Stimulated activated memory B cell treated with anti-CD40 and anti-IgM and Interleukin-4, amounts not matched to agents 10 μg/mL and 1 μg/mL and 100 μg/mL, for 72 hours (primary cell): ENCODE data around the gene GRAPL.
A peak's percentile ranks its signal among the peaks of the same experiment; 100 is the strongest.
"Not testable (repeated sequence)": the region's sequence is repeated elsewhere in the genome, so short reads cannot be mapped to it uniquely, and the experiment has no call there.

Experiments used
- ATAC-seq: fragments of 150-1000 bp; cut with Tn5 transposase; 2 replicates; pipeline ENCODE4 v1.10.0; 2021
- H3K27ac Mint-ChIP-seq: one replicate; pipeline ENCODE4 v1.8.0; 2022; ENCODE audit warnings: mild to moderate bottlenecking, mixed read lengths
- H3K27me3 Mint-ChIP-seq: one replicate; pipeline ENCODE4 v1.8.0; 2022; ENCODE audit warnings: mixed read lengths
- H3K36me3 Mint-ChIP-seq: one replicate; pipeline ENCODE4 v1.8.0; 2022; ENCODE audit warnings: mixed read lengths
- H3K4me1 Mint-ChIP-seq: one replicate; pipeline ENCODE4 v1.8.0; 2022; ENCODE audit warnings: mixed read lengths
- H3K4me3 Mint-ChIP-seq: one replicate; pipeline ENCODE4 v1.8.0; 2022; ENCODE audit warnings: mild to moderate bottlenecking, moderate library complexity, mixed read lengths
- H3K9me3 Mint-ChIP-seq: one replicate; pipeline ENCODE4 v1.8.0; 2022; ENCODE audit warnings: mixed read lengths

GRAPL gene

GRCh38 chr17:19161308-19162107 is 34.1 kb downstream of the GRAPL start:
- H3K9me3 Mint-ChIP-seq, H3K27ac Mint-ChIP-seq, H3K27me3 Mint-ChIP-seq, H3K4me1 Mint-ChIP-seq, H3K36me3 Mint-ChIP-seq, H3K4me3 Mint-ChIP-seq: not testable (repeated sequence)
- peak; percentile 82 for ATAC-seq

GRCh38 chr17:19162384-19163216 is 35.2 kb downstream of the GRAPL start:
- H3K27me3 Mint-ChIP-seq, H3K27ac Mint-ChIP-seq, H3K36me3 Mint-ChIP-seq, H3K4me3 Mint-ChIP-seq, H3K9me3 Mint-ChIP-seq, H3K4me1 Mint-ChIP-seq: not testable (repeated sequence)
- peak; percentile 60 for ATAC-seq

GRCh38 chr17:19174422-19174821 is 47.0 kb downstream of the GRAPL start:
- H3K4me1 Mint-ChIP-seq = not testable (repeated sequence)

GRCh38 chr17:19175410-19175809 is 48.0 kb downstream of the GRAPL start:
- not testable (repeated sequence) for H3K27me3 Mint-ChIP-seq, H3K36me3 Mint-ChIP-seq, H3K27ac Mint-ChIP-seq, H3K4me3 Mint-ChIP-seq, H3K4me1 Mint-ChIP-seq, H3K9me3 Mint-ChIP-seq
- peak; percentile 97 for ATAC-seq

More at GRCh38 chr17:19174422-19174821, 47.0 kb downstream of the GRAPL start:
- not testable (repeated sequence) for H3K27ac Mint-ChIP-seq, H3K27me3 Mint-ChIP-seq, H3K4me3 Mint-ChIP-seq, ATAC-seq, H3K36me3 Mint-ChIP-seq, H3K9me3 Mint-ChIP-seq

GRCh38 chr17:19181040-19181875 is 53.9 kb downstream of the GRAPL start:
- not testable (repeated sequence) for H3K4me1 Mint-ChIP-seq, H3K9me3 Mint-ChIP-seq, H3K27ac Mint-ChIP-seq, H3K4me3 Mint-ChIP-seq, H3K36me3 Mint-ChIP-seq, H3K27me3 Mint-ChIP-seq
- peak; percentile 98 for ATAC-seq

- H3K36me3 Mint-ChIP-seq, H3K4me1 Mint-ChIP-seq, H3K4me3 Mint-ChIP-seq, H3K27ac Mint-ChIP-seq, H3K9me3 Mint-ChIP-seq, H3K27me3 Mint-ChIP-seq: not testable (repeated sequence)
- ATAC-seq = peak; percentile 77
These were observed 60.8 kb downstream of the GRAPL start for GRCh38 chr17:19187883-19188869.

GRCh38 chr17:19188870-19189708 is 61.7 kb downstream of the GRAPL start:
- ATAC-seq = peak; percentile 88
- not testable (repeated sequence) for H3K4me3 Mint-ChIP-seq, H3K9me3 Mint-ChIP-seq, H3K4me1 Mint-ChIP-seq, H3K27ac Mint-ChIP-seq, H3K36me3 Mint-ChIP-seq, H3K27me3 Mint-ChIP-seq

- peak; percentile 13 for ATAC-seq
- H3K27ac Mint-ChIP-seq, H3K36me3 Mint-ChIP-seq, H3K9me3 Mint-ChIP-seq, H3K4me3 Mint-ChIP-seq, H3K27me3 Mint-ChIP-seq, H3K4me1 Mint-ChIP-seq: not testable (repeated sequence)
These were observed 62.5 kb downstream of the GRAPL start for GRCh38 chr17:19189781-19190405.

GRCh38 chr17:19196382-19197204 is 69.2 kb downstream of the GRAPL start:
- ATAC-seq = peak; percentile 99
- not testable (repeated sequence) for H3K27me3 Mint-ChIP-seq, H3K27ac Mint-ChIP-seq, H3K36me3 Mint-ChIP-seq, H3K9me3 Mint-ChIP-seq, H3K4me3 Mint-ChIP-seq, H3K4me1 Mint-ChIP-seq

- H3K36me3 Mint-ChIP-seq, H3K4me1 Mint-ChIP-seq, H3K4me3 Mint-ChIP-seq, H3K9me3 Mint-ChIP-seq, H3K27me3 Mint-ChIP-seq, H3K27ac Mint-ChIP-seq: not testable (repeated sequence)
- peak; percentile 97 for ATAC-seq
These were observed 75.1 kb downstream of the GRAPL start for GRCh38 chr17:19202448-19202847.

GRCh38 chr17:19203429-19203828 is 76.0 kb downstream of the GRAPL start:
- H3K27me3 Mint-ChIP-seq, H3K4me1 Mint-ChIP-seq, ATAC-seq: not testable (repeated sequence)

More at GRCh38 chr17:19203429-19203828, 76.0 kb downstream of the GRAPL start:
- not testable (repeated sequence) for H3K36me3 Mint-ChIP-seq, H3K27ac Mint-ChIP-seq, H3K4me3 Mint-ChIP-seq, H3K9me3 Mint-ChIP-seq
